Measurements from ENCODE around the gene CNOT4.

DNA sequence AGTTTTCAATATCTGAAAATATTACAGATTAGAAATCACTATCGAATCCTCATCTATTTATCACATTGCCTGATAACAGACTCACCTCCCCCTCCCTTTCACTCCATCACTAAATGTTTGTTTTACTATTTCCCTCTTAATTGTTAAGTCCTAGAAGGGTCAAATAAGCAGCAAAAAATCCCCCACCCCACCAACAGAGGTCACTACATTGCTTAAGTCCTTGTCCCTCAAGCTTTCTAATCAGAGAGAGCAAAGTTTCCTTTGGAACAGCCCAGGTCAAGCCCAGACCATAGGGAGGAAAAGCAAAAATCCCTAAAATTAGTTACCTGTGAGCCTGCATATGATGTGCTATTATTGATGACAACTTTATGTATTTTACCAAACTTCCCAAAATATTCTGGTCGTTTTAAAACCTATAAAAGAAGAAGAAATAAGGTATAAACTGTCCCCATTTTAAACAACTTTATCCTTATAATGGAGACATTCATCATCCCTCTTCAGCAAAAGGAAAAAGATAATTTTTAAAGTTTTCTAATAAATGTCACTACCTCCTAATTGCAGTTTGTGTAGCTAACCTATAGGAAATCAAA lies 95.0 kb downstream of the CNOT4 start:
- no peak for TF ChIP-seq TOX (CRISPR knock-in tag; IDR thresholded peaks at IDR 0.05; ENCODE audit: borderline replicate concordance)
- no peak for TF ChIP-seq ZNF8 (CRISPR knock-in tag; IDR thresholded peaks at IDR 0.05)
- TF ChIP-seq ARNTL (CRISPR knock-in tag; IDR thresholded peaks at IDR 0.05; ENCODE audit: borderline replicate concordance, low read depth) = no peak
- TF ChIP-seq CSRNP3 (CRISPR knock-in tag; IDR thresholded peaks at IDR 0.05) = no peak
- TF ChIP-seq, protein P1, sequence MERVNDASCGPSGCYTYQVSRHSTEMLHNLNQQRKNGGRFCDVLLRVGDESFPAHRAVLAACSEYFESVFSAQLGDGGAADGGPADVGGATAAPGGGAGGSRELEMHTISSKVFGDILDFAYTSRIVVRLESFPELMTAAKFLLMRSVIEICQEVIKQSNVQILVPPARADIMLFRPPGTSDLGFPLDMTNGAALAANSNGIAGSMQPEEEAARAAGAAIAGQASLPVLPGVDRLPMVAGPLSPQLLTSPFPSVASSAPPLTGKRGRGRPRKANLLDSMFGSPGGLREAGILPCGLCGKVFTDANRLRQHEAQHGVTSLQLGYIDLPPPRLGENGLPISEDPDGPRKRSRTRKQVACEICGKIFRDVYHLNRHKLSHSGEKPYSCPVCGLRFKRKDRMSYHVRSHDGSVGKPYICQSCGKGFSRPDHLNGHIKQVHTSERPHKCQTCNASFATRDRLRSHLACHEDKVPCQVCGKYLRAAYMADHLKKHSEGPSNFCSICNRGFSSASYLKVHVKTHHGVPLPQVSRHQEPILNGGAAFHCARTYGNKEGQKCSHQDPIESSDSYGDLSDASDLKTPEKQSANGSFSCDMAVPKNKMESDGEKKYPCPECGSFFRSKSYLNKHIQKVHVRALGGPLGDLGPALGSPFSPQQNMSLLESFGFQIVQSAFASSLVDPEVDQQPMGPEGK (CRISPR knock-in tag; IDR thresholded peaks at IDR 0.05; ENCODE audit: borderline replicate concordance) = no peak
- TF ChIP-seq, protein P2, sequence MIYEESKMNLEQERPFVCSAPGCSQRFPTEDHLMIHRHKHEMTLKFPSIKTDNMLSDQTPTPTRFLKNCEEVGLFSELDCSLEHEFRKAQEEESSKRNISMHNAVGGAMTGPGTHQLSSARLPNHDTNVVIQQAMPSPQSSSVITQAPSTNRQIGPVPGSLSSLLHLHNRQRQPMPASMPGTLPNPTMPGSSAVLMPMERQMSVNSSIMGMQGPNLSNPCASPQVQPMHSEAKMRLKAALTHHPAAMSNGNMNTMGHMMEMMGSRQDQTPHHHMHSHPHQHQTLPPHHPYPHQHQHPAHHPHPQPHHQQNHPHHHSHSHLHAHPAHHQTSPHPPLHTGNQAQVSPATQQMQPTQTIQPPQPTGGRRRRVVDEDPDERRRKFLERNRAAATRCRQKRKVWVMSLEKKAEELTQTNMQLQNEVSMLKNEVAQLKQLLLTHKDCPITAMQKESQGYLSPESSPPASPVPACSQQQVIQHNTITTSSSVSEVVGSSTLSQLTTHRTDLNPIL (CRISPR knock-in tag; IDR thresholded peaks at IDR 0.05; ENCODE audit: low read depth) = no peak
- no peak for TF ChIP-seq ZNF565 (CRISPR knock-in tag; conservative IDR thresholded peaks at IDR 0.05; ENCODE audit: low read depth)
- TF ChIP-seq TCF4 (CRISPR knock-in tag; IDR thresholded peaks at IDR 0.05; ENCODE audit: borderline replicate concordance) = no peak
- TF ChIP-seq RARB (CRISPR knock-in tag; IDR thresholded peaks at IDR 0.05) = no peak
